GM12874 (cell line): ENCODE measurements around the gene CFAP410.
A peak's percentile ranks its signal among the peaks of the same experiment; 100 is the strongest.

Experiments
- CTCF ChIP-seq: IDR thresholded peaks from 2 replicates; pipeline ENCODE4 v1.5.1; 2011; ENCODE audit warnings: low read depth, mild to moderate bottlenecking, control low read depth, low read length, moderate library complexity; ENCODE audit not compliant: insufficient read depth

CFAP410 gene

GRCh38 chr21:44299458-44300261 is 39.5 kb downstream of the CFAP410 start, which contains the start of gene PFKL:
Gene PFKL, plus strand, starts transcription at chr21:44300053. Its CDS starts 53 bp downstream, at chr21:44300106.
- TF ChIP-seq CTCF = no peak

- TF ChIP-seq CTCF = no peak
Observed at GRCh38 chr21:44299085-44299457, 40.1 kb downstream of the CFAP410 start.

- TF ChIP-seq CTCF = peak; percentile 25; the same call in 1 of the 2 replicates
Observed at GRCh38 chr21:44298301-44298700, 40.9 kb downstream of the CFAP410 start.

GRCh38 chr21:44297525-44298290 is 41.5 kb downstream of the CFAP410 start:
- TF ChIP-seq CTCF = peak; percentile 87

GRCh38 chr21:44296916-44297315 is 42.3 kb downstream of the CFAP410 start:
- TF ChIP-seq CTCF = no peak

GRCh38 chr21:44296103-44296519 is 43.1 kb downstream of the CFAP410 start:
- TF ChIP-seq CTCF = no peak

GRCh38 chr21:44295646-44296045 is 43.5 kb downstream of the CFAP410 start:
- no peak for TF ChIP-seq CTCF
